Measurements from ENCODE around the gene HRG. TPM values are rescaled to one million over a fixed set of nuclear protein-coding genes. Genes with fewer than 3 reads are reported as not detected.

The HRG gene
- total RNA-seq, 1 donor from 2014 or later: not detected

DNA sequence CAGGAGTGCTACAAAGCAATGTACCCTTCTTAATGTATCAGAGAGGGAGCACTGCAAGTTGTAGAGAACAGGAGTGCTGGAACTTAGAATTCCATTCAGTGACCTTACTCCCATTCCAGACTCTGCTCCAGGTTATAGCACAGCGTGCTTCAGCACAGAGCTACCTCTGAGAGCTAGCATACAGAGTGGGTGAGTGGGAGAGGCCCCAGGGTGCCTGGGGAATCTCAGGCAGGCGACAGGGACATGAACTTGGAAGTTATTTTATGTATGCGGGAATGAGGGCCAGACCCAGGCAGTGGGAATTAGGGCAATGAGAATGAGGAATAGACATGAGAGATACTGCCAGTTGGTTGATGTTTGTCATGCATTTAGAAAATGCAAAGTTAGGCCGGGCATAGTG lies 47.7 kb downstream of the HRG start:
- no peaks in the 10 kb centered on the region for H3K4me1 Mint-ChIP-seq (ENCODE audit: low read depth, unreplicated experiment)
- no peak overlapping the region for H3K27ac Mint-ChIP-seq (ENCODE audit: unreplicated experiment)
- TF ChIP-seq, protein P1, sequence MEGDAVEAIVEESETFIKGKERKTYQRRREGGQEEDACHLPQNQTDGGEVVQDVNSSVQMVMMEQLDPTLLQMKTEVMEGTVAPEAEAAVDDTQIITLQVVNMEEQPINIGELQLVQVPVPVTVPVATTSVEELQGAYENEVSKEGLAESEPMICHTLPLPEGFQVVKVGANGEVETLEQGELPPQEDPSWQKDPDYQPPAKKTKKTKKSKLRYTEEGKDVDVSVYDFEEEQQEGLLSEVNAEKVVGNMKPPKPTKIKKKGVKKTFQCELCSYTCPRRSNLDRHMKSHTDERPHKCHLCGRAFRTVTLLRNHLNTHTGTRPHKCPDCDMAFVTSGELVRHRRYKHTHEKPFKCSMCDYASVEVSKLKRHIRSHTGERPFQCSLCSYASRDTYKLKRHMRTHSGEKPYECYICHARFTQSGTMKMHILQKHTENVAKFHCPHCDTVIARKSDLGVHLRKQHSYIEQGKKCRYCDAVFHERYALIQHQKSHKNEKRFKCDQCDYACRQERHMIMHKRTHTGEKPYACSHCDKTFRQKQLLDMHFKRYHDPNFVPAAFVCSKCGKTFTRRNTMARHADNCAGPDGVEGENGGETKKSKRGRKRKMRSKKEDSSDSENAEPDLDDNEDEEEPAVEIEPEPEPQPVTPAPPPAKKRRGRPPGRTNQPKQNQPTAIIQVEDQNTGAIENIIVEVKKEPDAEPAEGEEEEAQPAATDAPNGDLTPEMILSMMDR (IDR thresholded peaks at IDR 0.05; ENCODE audit: insufficient read depth, low read depth, low read length): no peak
- TF ChIP-seq EZH2 (IDR thresholded peaks at IDR 0.05; ENCODE audit: insufficient read depth, low read length): no peak
- Histone ChIP-seq H3K36me3 (ENCODE audit: insufficient read depth, low read length) (no peaks in the 10 kb centered on the region), H3K9me3 (ENCODE audit: insufficient read depth, low read depth, low read length) (no peaks in the 10 kb centered on the region), H3K27ac (ENCODE audit: low read depth, low read length) (no peak overlapping the region), H3K4me1 (ENCODE audit: insufficient read depth, low read length) (no peaks in the 10 kb centered on the region), H3K27me3 (ENCODE audit: insufficient read depth, low read length) (peaks cover 8% of the 10 kb centered on the region), H3K4me2 (ENCODE audit: low read length) (no peak overlapping the region), H3K79me2 (ENCODE audit: insufficient read depth, low read length) (no peaks in the 10 kb centered on the region), H3K4me3 (ENCODE audit: insufficient read depth, low read depth, low read length) (no peak overlapping the region), H3K9ac (ENCODE audit: low read length) (no peak overlapping the region), H2AFZ (ENCODE audit: low read depth, low read length) (no peak overlapping the region), H4K20me1 (ENCODE audit: insufficient read depth, low read length) (no peaks in the 10 kb centered on the region)
- DNase-seq (ENCODE audit: low read depth) (no peak), FAIRE-seq (no peak)
- H3K9me3 Mint-ChIP-seq (ENCODE audit: unreplicated experiment): no peaks in the 10 kb centered on the region
- peaks cover 31% of the 10 kb centered on the region for H3K27me3 Mint-ChIP-seq (ENCODE audit: low read depth, unreplicated experiment)
- peaks cover 2% of the 10 kb centered on the region for H3K36me3 Mint-ChIP-seq (ENCODE audit: low read depth, unreplicated experiment)
- H3K4me3 Mint-ChIP-seq (ENCODE audit: unreplicated experiment): no peak overlapping the region

DNA sequence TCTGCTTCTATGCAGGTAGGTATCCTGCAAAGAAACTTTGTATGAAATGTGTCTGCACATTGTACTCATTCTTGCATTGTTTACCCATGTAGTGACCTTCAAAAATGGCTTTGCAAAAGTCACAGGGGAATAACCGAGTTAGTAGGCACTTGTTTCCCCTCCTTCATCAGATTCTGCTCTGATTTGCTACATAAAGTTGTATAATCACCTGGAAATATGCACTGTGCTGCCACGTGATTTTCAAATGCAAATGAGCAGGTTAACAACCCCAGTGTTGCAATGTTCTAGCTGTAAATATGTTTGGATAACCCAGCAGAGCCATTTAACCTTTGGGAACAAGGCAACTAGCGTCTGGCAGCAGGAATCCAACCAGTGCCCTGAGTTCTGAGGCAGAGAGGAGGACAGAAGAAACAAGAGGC lies 51.2 kb downstream of the HRG start, which contains the start of gene KNG1:
KNG1 (plus strand) TSS at position 321 of the 419 bp plus-strand sequence. CDS start 184 bp downstream, outside the sequence.
- Histone ChIP-seq H4K20me1 (ENCODE audit: insufficient read depth, low read length) (no peaks in the 10 kb centered on the region), H3K4me2 (ENCODE audit: low read length) (no peak within 1 kb of the TSS), H2AFZ (ENCODE audit: low read depth, low read length) (no peak within 1 kb of the TSS), H3K9ac (ENCODE audit: low read length) (no peak within 1 kb of the TSS), H3K27ac (ENCODE audit: low read depth, low read length) (no peak within 1 kb of the TSS), H3K79me2 (ENCODE audit: insufficient read depth, low read length) (no peaks in the 10 kb centered on the region), H3K9me3 (ENCODE audit: insufficient read depth, low read depth, low read length) (no peaks in the 10 kb centered on the region), H3K4me3 (ENCODE audit: insufficient read depth, low read depth, low read length) (no peak within 1 kb of the TSS), H3K4me1 (ENCODE audit: insufficient read depth, low read length) (no peaks in the 10 kb centered on the region), H3K27me3 (ENCODE audit: insufficient read depth, low read length) (peaks cover 6% of the 10 kb centered on the region), H3K36me3 (ENCODE audit: insufficient read depth, low read length) (no peaks in the 10 kb centered on the region)
- Mint-ChIP-seq H3K27me3 (ENCODE audit: low read depth, unreplicated experiment) (peaks cover 9% of the 10 kb centered on the region), H3K27ac (ENCODE audit: unreplicated experiment) (no peak within 1 kb of the TSS), H3K36me3 (ENCODE audit: low read depth, unreplicated experiment) (no peaks in the 10 kb centered on the region), H3K4me1 (ENCODE audit: low read depth, unreplicated experiment) (no peaks in the 10 kb centered on the region), H3K4me3 (ENCODE audit: unreplicated experiment) (no peak within 1 kb of the TSS), H3K9me3 (ENCODE audit: unreplicated experiment) (no peaks in the 10 kb centered on the region)
- no peak for FAIRE-seq
- TF ChIP-seq, protein P1 (IDR thresholded peaks at IDR 0.05; ENCODE audit: insufficient read depth, low read depth, low read length): no peak
- TF ChIP-seq EZH2 (IDR thresholded peaks at IDR 0.05; ENCODE audit: insufficient read depth, low read length): no peak
- DNase-seq (ENCODE audit: low read depth): no peak

DNA sequence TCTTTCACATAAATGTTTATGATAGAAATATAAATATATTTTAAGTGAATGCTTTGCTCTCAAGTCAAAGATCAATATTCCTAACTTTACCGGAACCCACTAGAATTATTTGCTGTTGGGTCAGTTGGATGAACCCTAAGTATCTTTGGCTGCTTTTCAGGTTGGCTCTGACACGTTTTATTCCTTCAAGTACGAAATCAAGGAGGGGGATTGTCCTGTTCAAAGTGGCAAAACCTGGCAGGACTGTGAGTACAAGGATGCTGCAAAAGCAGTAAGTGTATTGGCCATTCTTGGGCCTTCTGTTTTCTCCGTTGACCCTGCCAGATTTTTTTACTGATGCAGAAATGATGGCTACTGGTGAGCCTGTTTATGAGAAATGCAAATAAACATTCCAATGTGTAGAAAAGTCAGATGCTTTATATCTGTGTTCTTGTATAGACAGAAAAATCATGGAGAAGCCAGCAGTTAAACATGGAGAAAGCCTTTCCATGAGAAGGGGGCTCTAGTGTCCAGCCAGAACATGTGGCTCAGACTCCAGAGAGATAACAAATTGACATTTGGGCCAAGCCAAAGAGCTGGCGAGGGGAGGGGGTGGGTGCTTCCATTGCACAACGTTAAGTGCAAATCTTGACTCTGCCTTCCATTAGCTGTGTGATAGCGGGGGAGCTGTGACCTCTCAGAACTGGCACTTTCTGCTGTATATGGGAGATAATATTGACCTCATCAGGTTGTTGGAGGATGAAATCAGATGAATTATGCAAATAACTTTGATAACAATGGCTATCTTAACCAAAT lies 54.3 kb downstream of the HRG start:
- Mint-ChIP-seq H3K36me3 (ENCODE audit: low read depth, unreplicated experiment) (no peaks in the 10 kb centered on the region), H3K27ac (ENCODE audit: unreplicated experiment) (no peak overlapping the region), H3K9me3 (ENCODE audit: unreplicated experiment) (peaks cover 1% of the 10 kb centered on the region), H3K27me3 (ENCODE audit: low read depth, unreplicated experiment) (peaks cover 9% of the 10 kb centered on the region), H3K4me3 (ENCODE audit: unreplicated experiment) (no peak overlapping the region), H3K4me1 (ENCODE audit: low read depth, unreplicated experiment) (no peaks in the 10 kb centered on the region)
- FAIRE-seq: no peak
- Histone ChIP-seq H3K27ac (ENCODE audit: low read depth, low read length) (no peak overlapping the region), H3K9me3 (ENCODE audit: insufficient read depth, low read depth, low read length) (no peaks in the 10 kb centered on the region), H3K79me2 (ENCODE audit: insufficient read depth, low read length) (no peaks in the 10 kb centered on the region), H4K20me1 (ENCODE audit: insufficient read depth, low read length) (no peaks in the 10 kb centered on the region), H3K4me1 (ENCODE audit: insufficient read depth, low read length) (no peaks in the 10 kb centered on the region), H2AFZ (ENCODE audit: low read depth, low read length) (no peak overlapping the region), H3K27me3 (ENCODE audit: insufficient read depth, low read length) (no peaks in the 10 kb centered on the region), H3K9ac (ENCODE audit: low read length) (no peak overlapping the region), H3K36me3 (ENCODE audit: insufficient read depth, low read length) (no peaks in the 10 kb centered on the region), H3K4me2 (ENCODE audit: low read length) (no peak overlapping the region), H3K4me3 (ENCODE audit: insufficient read depth, low read depth, low read length) (no peak overlapping the region)
- TF ChIP-seq EZH2 (IDR thresholded peaks at IDR 0.05; ENCODE audit: insufficient read depth, low read length): no peak
- TF ChIP-seq, protein P1 (IDR thresholded peaks at IDR 0.05; ENCODE audit: insufficient read depth, low read depth, low read length): no peak
- DNase-seq (ENCODE audit: low read depth): no peak
